Measurements from ENCODE around the gene BMP15. TPM values are rescaled to one million over a fixed set of nuclear protein-coding genes. Genes with fewer than 3 reads are reported as not detected.

BMP15 gene
- total RNA-seq, 4 donors from 2014 or later = not detected

- intact Hi-C loops (cut with DNase I) = loop anchor here (10.0 kb wide), 1 partner anchor 63 kb away; no protein-coding TSS in a partner anchor
- Histone ChIP-seq H3K27ac (replicated peaks in 1 of 4) (no peak overlapping the region), H3K27me3 (peaks cover 0 to 4% (median 0%) of the 10 kb centered on the region in 4 donors), H3K9me3 (no peaks in the 10 kb centered on the region), H3K4me1 (no peaks in the 10 kb centered on the region), H3K36me3 (no peaks in the 10 kb centered on the region), H3K4me3 (no peak overlapping the region)
- 62% methylated on average over 3 of the region's 3 CpGs for WGBS
- DNase-seq (ENCODE audit: extremely low spot score) = no peak
- TF ChIP-seq EP300 (IDR thresholded peaks at IDR 0.05) = no peak
- TF ChIP-seq CTCF (IDR thresholded peaks at IDR 0.05) = no peak
- no peak for TF ChIP-seq POLR2AphosphoS5 (IDR thresholded peaks at IDR 0.05)
- no peak for TF ChIP-seq POLR2A (IDR thresholded peaks at IDR 0.05; ENCODE audit: low read depth)
Measured at GRCh38 chrX:50962156-50962555, 51.6 kb downstream of the BMP15 start.

GRCh38 chrX:50963842-50964241 is 53.3 kb downstream of the BMP15 start:
- TF ChIP-seq POLR2A (IDR thresholded peaks at IDR 0.05; ENCODE audit: low read depth) (no peak), CTCF (IDR thresholded peaks at IDR 0.05) (no peak), POLR2AphosphoS5 (IDR thresholded peaks at IDR 0.05) (no peak), EP300 (IDR thresholded peaks at IDR 0.05) (no peak)

More at GRCh38 chrX:50963842-50964241, 53.3 kb downstream of the BMP15 start:
- intact Hi-C loops (cut with DNase I) = loop anchor here (10.0 kb wide), 1 partner anchor 61 kb away; no protein-coding TSS in a partner anchor
- H3K4me1 ChIP-seq = no peaks in the 10 kb centered on the region
- no peak for DNase-seq (ENCODE audit: extremely low spot score)
- H3K27me3 ChIP-seq = peaks cover 0 to 4% (median 0%) of the 10 kb centered on the region in 4 donors
- no peak overlapping the region for H3K4me3 ChIP-seq
- no peaks in the 10 kb centered on the region for H3K9me3 ChIP-seq
- H3K36me3 ChIP-seq = no peaks in the 10 kb centered on the region
- H3K27ac ChIP-seq (replicated peaks in 1 of 4) = no peak overlapping the region

Other genes with a start within 250 kb of the BMP15 start
- 10 to 100 TPM in 3 of 4 donors, 1 to 10 TPM in 1; 5.4 to 12.4 (median 11.4) TPM for gene SHROOM4, start 96.5 kb upstream of the BMP15 start, total RNA-seq

Data from esophagus muscularis mucosa (tissue), 4 donors.